SW 1271 (cell line): ENCODE measurements around the gene PIK3R3.

Experiments used
- DNase-seq, 2 experiments: peaks; one replicate each; lab custom pipeline; 2025; lab: John Stamatoyannopoulos, UW

PIK3R3 gene

GRCh38 chr1:46132529-46133180 lies at the start of gene PIK3R3:
Gene PIK3R3 (minus strand): TSS chr1:46132629. CDS start chr1:46131952, 677 bp downstream.
- peak; percentile 87 to 93 for DNase-seq

GRCh38 chr1:46181343-46182260 lies 49.2 kb upstream of the PIK3R3 start:
- peak in 1 of 2 experiments; percentile 4 for DNase-seq

GRCh38 chr1:46180082-46180616 lies 47.7 kb upstream of the PIK3R3 start:
- DNase-seq = peak in 1 of 2 experiments; percentile 15

- DNase-seq = peak; percentile 49 to 79
Measured at GRCh38 chr1:46179138-46180081, 47.0 kb upstream of the PIK3R3 start.

GRCh38 chr1:46176211-46176865 lies 43.9 kb upstream of the PIK3R3 start, which contains the start of gene P3R3URF:
Gene P3R3URF (minus strand): TSS chr1:46176488. CDS start chr1:46176471, 17 bp downstream.
- no peak for DNase-seq

GRCh38 chr1:46175243-46175642 lies 42.8 kb upstream of the PIK3R3 start:
- no peak for DNase-seq

GRCh38 chr1:46174448-46175231 lies 42.2 kb upstream of the PIK3R3 start, which contains the start of gene TSPAN1:
Gene TSPAN1 (plus strand): TSS chr1:46175087. CDS start chr1:46181108, 6,021 bp downstream.
- DNase-seq = no peak

GRCh38 chr1:46173361-46173856 lies 41.0 kb upstream of the PIK3R3 start:
- no peak for DNase-seq

- no peak for DNase-seq
Measured at GRCh38 chr1:46172321-46172720, 39.9 kb upstream of the PIK3R3 start.

GRCh38 chr1:46171871-46172270 lies 39.4 kb upstream of the PIK3R3 start:
- no peak for DNase-seq

- DNase-seq = no peak
Measured at GRCh38 chr1:46171351-46171750, 38.9 kb upstream of the PIK3R3 start.

- no peak for DNase-seq
Measured at GRCh38 chr1:46169811-46170454, 37.5 kb upstream of the PIK3R3 start.

- no peak for DNase-seq
Measured at GRCh38 chr1:46168477-46168876, 36.0 kb upstream of the PIK3R3 start.

- DNase-seq = no peak
Measured at GRCh38 chr1:46166521-46167462, 34.4 kb upstream of the PIK3R3 start.

GRCh38 chr1:46160212-46160611 lies 27.8 kb upstream of the PIK3R3 start:
- no peak for DNase-seq

- DNase-seq = no peak
Measured at GRCh38 chr1:46159516-46159915, 27.1 kb upstream of the PIK3R3 start.

GRCh38 chr1:46158312-46159281 lies 26.2 kb upstream of the PIK3R3 start:
- no peak for DNase-seq
